ENCODE measurements around the gene CACHD1.
"Not testable (repeated sequence)": the region's sequence is repeated elsewhere in the genome, so short reads cannot be mapped to it uniquely, and the experiment has no call there.

Gene CACHD1

DNA sequence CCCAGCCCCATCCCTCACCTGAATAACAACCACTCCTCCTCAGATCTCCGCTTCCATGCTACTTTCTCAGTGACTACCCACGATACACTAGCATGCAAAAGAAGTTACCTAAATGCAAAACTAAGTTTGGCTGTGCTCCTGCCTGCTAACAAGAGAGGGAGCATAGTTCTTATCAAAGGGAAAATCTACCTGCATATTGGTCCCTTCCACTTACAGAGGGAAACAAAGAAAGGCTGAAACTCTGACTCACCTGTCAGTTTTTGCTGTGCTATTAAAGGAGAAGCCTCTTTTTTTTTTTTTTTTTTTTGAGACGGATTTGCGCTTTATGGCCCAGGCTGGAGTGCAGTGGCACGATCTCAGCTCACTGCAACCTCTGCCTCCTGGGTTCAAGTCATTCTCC lies 231.1 kb downstream of the CACHD1 start:
- DNase-seq = no peak
- intact Hi-C loops (cut with DNase I) = no loop called here

DNA sequence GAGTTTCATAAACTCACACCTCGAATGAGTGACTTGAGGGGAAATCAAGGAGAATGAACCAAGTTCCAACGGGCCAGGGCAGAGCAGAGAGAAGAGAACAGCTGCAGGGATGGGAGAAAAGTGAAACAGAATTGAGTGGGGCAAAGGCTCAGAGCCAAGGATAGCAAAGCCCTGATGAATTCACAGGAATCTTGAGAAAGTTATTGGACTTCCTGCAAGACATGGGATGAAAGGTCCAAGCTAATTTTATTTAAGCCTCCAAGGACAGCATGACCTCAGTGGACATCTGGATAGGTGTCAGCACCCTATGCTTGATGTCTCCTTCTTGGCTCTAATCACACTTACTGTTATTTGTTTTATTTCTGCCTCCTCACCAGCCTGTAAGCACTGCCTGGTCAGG lies 232.0 kb downstream of the CACHD1 start:
- intact Hi-C loops (cut with DNase I) = no loop called here
- DNase-seq = no peak

DNA sequence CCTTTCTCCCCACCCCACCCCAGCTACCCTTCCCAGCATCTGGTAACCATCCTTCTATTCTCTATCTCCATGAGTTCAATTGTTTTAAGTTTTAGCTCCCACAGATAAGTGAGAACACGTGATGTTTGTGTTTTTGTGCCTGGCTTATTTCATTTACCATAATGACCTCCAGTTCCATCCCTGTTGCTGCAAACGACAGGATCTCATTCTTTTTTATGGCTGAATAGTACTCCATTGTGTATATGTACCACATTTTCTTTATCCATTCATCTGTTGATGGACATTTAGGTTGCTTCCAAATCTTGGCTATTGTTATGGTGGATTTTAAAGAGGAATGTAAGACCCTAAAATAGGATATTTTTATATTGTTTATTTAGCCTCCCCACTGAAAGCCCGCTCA lies 232.7 kb downstream of the CACHD1 start:
- DNase-seq; intact Hi-C loops (cut with DNase I): not testable (repeated sequence)

DNA sequence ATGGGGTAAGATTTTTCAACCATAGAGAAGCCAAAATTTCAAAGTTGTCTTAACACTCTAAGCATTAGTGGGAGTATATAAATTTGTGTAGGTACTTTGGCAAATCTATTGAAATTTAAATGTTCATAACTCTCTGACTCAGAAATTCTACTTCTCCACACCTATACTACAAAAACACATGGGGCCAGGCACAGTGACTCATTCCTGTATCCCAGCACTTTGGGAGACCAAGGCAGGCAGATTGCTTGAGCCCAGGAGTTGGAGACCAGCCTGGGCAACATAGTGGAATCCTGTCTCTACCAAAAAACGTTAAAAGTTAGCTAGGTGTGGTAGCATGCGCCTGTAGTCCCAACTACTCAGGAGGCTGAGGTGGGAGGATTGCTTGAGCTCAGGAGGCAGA lies 233.7 kb downstream of the CACHD1 start:
- intact Hi-C loops (cut with DNase I) = no loop called here
- DNase-seq = peak in 3 of 42 donors; percentile 26 to 47 (median 34)

DNA sequence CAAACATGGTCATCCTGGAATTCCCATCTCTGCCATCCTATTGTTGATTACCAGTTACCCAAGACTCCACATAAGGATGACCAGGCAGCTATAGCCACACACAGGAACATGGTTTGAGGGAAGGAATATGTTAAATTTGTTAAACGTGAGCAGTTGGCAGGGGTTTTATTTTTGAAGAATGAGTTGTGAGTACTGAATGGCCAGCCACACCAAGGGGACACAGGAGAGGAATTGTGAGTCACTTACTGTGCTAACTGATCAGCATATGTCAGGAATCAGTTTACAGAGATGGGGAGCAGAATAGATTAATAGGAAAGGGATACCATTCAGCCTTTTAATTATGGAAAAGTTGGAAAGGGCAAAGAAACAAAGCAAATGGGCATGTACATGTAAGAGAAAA lies 235.7 kb downstream of the CACHD1 start:
- DNase-seq = no peak
- intact Hi-C loops (cut with DNase I) = no loop called here

DNA sequence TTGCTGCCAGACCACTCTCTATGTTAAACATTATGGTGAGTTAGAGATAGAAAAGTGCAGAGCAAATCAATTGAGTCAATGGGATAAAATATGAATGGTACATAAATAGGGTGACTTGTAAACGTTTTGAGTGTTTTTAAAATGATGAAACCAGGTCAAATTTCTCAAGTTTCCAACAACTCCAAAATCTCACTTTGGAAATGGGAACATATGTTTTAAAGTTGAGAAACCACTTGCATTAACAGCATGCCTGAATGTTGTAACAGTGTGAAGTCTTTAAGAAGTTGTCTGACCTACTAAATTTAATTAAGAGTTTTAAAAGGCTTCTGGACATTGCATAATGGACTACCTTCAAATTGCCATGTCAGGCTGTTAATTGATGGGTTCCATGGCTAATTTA lies 241.3 kb downstream of the CACHD1 start:
- intact Hi-C loops (cut with DNase I) = no loop called here
- no peak for DNase-seq

DNA sequence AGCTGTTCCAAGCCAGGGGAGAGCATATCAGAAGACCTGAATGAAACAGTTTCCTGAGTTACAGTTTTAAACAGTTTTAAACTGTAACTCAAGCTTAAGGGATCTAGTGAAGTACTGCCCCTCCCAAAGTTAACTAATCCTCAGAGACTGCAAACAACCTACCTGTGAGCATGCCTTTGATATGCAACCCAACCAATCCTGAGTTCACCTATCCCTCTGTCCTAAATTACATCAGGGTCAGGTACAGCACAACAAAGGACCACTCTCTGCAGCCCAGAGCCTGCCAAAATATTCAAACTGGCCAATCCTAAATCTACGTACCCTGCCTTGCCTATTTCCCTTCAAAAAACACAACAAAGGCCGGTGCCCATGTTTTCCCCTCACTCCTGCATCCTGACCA lies 242.1 kb downstream of the CACHD1 start:
- DNase-seq = no peak

DNA sequence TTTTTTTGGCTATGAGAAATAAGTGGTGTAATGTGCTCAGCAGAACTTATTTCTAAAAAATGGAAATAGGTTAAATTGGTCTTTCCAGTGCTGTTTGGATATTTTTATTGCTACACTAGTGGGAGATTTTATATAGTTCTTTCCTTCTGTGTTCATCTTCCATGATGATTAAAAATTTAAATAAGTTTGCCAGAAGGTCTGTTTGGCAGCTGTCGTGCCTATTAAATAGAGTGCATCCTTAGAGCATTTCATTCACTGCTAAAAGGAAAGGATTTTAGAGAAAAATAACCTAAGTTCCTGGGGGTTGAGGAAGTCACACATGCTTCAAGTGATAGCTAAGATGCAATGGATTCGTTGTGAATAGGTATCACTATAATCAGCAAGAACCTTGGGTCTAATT lies 245.3 kb downstream of the CACHD1 start:
- DNase-seq = no peak
- intact Hi-C loops (cut with DNase I) = no loop called here

More for the DNA sequence above, 242.1 kb downstream of the CACHD1 start:
- intact Hi-C loops (cut with DNase I) = no loop called here

DNA sequence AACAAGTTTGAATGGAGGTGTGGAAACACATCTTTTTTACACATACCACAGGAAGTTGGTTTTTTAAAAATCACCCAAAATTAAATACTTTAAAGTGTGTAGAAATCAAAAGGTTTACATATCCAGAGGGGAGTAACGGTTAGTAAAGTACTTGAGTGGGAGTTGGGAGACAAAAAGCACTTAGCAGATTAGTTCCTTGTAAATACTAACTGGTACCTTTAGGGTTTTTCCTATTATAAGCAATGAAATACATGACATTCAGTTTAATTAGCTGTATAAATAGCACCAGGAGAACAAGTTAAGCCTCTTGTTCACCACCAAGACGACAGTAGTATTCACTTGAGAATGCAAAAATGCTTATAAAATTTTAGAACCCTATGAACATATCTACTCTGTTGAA lies 251.2 kb downstream of the CACHD1 start:
- DNase-seq = no peak
- intact Hi-C loops (cut with DNase I) = no loop called here

DNA sequence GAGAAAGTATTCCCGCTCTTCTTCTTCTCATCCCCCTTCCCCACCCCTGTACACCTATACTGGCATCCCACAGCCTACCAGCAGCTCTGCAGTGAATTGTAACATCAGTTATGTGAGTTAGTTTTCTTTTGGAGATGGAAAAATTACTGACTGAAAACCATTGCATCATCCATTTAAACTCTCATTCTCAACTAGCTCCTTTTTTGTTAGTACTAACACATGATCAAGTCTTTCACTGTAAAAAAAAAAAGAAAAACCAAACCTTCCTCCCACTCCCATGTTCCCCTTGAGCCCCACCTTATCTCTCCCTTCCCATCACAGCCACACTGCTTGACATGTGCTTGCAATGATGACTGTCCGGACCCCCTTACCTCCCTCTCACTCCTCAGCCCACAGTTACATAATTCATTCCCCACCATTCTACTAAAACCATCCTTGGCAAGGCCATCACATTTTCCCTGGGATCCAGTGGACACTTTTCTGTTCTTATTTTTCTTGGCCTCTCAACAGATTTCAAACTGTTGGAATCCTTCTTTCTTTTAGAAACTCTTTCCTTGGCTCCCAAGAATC lies 251.7 kb downstream of the CACHD1 start:
- no peak for DNase-seq
- intact Hi-C loops (cut with DNase I) = no loop called here

DNA sequence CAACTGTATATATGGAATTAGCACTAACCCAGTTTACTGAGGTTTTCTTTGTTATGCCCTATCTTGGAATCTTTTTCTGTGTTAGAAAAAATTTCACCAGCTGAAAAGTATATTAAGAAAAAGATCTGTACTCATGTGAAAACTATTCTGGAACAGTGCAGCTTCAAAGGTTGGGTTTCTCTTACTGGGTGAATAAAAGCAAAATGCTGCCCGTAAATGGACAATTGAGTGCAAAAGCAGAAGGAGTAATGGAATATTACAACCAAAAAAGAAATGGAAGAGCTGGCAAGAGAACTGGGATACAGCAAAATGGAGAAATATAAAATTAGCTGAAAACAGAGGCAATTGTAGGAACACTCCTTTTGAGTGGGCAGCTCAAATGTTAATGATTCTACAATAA lies 257.9 kb downstream of the CACHD1 start:
- intact Hi-C loops (cut with DNase I) = no loop called here
- DNase-seq = no peak

DNA sequence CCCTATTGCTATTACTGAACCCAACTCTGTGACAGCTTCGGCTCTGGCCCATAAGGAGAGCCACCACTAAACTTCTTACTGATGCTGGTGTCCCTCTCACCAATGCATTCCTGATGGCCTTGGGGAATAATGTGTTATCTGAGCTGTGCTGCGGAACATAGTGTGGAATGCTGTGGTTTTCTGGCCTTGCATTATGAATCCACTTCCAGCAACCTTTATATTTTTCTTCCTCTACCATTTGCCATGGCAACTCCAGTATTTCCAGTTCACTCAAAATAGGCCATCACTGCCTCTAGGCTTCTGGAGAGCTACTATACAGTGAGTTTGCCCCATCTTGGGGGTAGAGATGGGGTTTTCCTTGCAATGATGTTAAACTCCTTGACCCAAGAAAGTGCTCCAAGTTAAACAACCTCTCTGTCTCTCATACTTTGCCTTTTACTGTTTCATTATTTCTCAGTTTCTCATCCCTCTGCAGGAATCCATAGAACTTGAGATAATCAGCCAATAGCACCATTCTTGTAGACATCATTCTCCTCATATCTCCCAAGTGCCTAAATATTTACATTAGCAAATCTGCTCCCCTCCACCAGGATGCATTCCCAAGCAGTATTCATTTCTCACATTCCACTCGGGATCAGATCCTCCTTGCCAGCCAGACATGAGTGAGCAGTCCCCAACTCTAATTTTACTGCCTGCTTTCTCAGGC lies 263.8 kb downstream of the CACHD1 start:
- intact Hi-C loops (cut with DNase I) = no loop called here
- DNase-seq = no peak

DNA sequence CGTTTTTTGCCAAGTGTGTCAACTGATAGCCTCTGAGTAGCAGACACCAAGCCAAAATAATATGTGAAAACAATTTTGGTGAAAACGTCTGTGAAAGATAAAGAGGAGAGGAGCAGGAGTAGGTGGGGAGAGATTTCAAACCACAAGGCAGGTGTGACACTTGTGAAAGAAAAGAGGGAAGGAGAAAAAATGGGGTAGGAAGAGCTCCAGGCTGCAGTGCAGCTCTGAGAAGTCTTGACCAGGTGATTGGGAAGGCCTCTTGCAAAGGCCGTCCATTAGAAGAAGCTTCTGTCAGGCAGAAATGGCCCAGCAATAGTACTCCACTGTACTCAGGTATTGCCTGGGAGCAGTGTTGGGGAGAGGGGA lies 264.3 kb downstream of the CACHD1 start:
- intact Hi-C loops (cut with DNase I) = no loop called here
- DNase-seq = no peak

DNA sequence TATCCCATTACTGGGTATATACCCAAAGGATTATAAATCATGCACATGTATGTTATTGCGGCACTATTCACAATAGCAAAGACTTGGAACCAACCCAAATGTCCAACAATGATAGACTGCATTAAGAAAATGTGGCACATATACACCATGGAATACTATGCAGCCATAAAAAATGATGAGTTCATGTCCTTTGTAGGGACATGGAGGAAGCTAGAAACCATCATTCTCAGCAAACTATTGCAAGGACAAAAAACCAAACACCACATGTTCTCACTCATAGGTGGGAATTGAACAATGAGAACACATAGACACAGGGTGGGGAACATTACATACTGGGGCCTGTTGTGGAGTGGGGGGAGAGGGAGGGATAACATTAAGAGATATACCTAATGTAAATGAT lies 270.8 kb downstream of the CACHD1 start:
- intact Hi-C loops (cut with DNase I) = loop anchor here (10.0 kb wide), 1 partner anchor 84 kb away; no protein-coding TSS in a partner anchor
- not testable (repeated sequence) for DNase-seq

Data from head of caudate nucleus (tissue), 42 donors.